ENCODE results near the gene MTCL3. TPM values are rescaled to one million over a fixed set of nuclear protein-coding genes. Genes with fewer than 3 reads are reported as not detected.
"Not testable (repeated sequence)": the region's sequence is repeated elsewhere in the genome, so short reads cannot be mapped to it uniquely, and the experiment has no call there.

MTCL3 gene

DNA sequence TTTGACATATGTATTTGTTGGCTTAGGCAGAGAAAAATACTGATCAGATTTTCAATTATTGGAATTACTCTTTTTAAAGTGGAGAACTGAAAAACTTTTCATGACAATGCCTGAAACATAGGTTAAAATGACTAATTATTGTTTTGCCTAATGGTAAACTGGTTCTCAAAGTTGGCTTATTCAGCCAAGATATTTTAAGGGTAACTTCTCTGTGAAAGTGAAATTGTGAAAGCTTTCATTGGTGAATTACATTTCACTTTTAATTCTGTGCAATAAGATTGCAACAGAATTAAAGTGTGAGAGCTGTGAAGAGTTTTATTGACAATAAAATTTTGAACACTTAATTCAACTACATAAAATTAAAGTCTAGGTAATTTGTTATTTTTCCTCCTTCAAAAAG lies 84.5 kb downstream of the MTCL3 start:
- Histone ChIP-seq H3K27me3 (no peaks in the 10 kb centered on the region), H3K9me3 (no peaks in the 10 kb centered on the region), H3K27ac (no peak overlapping the region), H3K36me3 (no peaks in the 10 kb centered on the region), H3K4me3 (no peak overlapping the region), H3K4me1 (no peaks in the 10 kb centered on the region)
- TF ChIP-seq CTCF (IDR thresholded peaks at IDR 0.05) (no peak), POLR2A (IDR thresholded peaks at IDR 0.05) (no peak)
- no peak for DNase-seq

DNA sequence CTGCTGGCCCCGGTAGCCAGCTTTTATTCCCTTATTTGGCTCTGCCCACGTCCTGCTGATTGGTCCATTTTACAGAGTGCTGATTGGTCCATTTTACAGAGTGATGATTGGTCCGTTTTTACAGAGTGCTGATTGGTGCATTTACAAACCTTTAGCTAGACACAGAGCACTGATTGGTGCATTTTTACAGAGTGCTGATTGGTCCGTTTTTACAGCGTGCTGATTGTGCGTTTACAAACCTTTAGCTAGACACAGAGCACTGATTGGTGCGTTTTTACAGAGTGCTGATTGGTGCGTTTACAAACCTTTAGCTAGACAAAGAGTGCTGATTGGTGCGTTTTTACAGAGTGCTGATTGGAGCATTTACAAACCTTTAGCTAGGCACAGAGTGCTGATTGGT lies 90.6 kb downstream of the MTCL3 start:
- H3K9me3 ChIP-seq, H3K4me3 ChIP-seq, DNase-seq, H3K4me1 ChIP-seq, H3K36me3 ChIP-seq, H3K27me3 ChIP-seq, H3K27ac ChIP-seq: not testable (repeated sequence)

GRCh38 chr6:127423921-127424320 lies 95.2 kb downstream of the MTCL3 start:
- TF ChIP-seq POLR2A (IDR thresholded peaks at IDR 0.05) (no peak), CTCF (IDR thresholded peaks at IDR 0.05) (no peak)
- H3K27ac ChIP-seq: no peak overlapping the region

More at GRCh38 chr6:127423921-127424320, 95.2 kb downstream of the MTCL3 start:
- Histone ChIP-seq H3K4me3 (no peak overlapping the region), H3K36me3 (no peaks in the 10 kb centered on the region), H3K4me1 (no peaks in the 10 kb centered on the region), H3K9me3 (no peaks in the 10 kb centered on the region), H3K27me3 (no peaks in the 10 kb centered on the region)
- no peak for DNase-seq

Small RNAs within 50 kb of the gene (small RNA-seq; reads per million reads assigned to genes)
- 0 reads per million in 2 donors for gene KIAA0408

Other genes with a start within 250 kb of the MTCL3 start
- gene ECHDC1, start 175.7 kb downstream of the MTCL3 start, total RNA-seq: 10 to 100 TPM; 48.9 to 71.8 (median 60.0) TPM
- 1 to 10 TPM in 3 of 4 donors, under 1 TPM in 1; 0.53 to 5.0 (median 3.8) TPM for gene KIAA0408, start 59.9 kb downstream of the MTCL3 start, total RNA-seq
- not detected for gene C6orf58, start 57.8 kb upstream of the MTCL3 start, total RNA-seq

Measured in Peyer's patch (tissue), 4 donors.